ENCODE results near the gene KCNQ1. TPM values are rescaled to one million over a fixed set of nuclear protein-coding genes. Genes with fewer than 3 reads are reported as not detected.

Gene KCNQ1
- total and polyA plus RNA-seq, 4 donors, result 15.4 to 41.7 (median 26.2) TPM

- ATAC-seq (ENCODE audit: insufficient read depth, low FRiP score), result no peak
- Histone ChIP-seq H3K9ac (ENCODE audit: insufficient read depth in 1 of 2, low read length in 2 of 2) (no peak overlapping the region), H3K27me3 (ENCODE audit: control insufficient read depth in 3 of 3, insufficient read depth in 3 of 3, low read length in 2 of 3) (no peaks in the 10 kb centered on the region), H3K4me3 (no peak overlapping the region), H3K4me1 (ENCODE audit: control insufficient read depth in 5 of 5, insufficient read depth in 5 of 5, low read length in 5 of 5) (peaks cover 0 to 9% (median 3%) of the 10 kb centered on the region in 5 donors), H3K36me3 (ENCODE audit: control insufficient read depth in 4 of 4, insufficient read depth in 4 of 4, low read length in 4 of 4) (peaks cover 0 to 16% (median 0%) of the 10 kb centered on the region in 4 donors), H3K27ac (ENCODE audit: low read depth in 1 of 2, low read length in 1 of 2) (no peak overlapping the region), H3K9me3 (ENCODE audit: control insufficient read depth in 4 of 4, insufficient read depth in 3 of 4, low read length in 3 of 4) (no peaks in the 10 kb centered on the region)
- no peak for DNase-seq
- TF ChIP-seq CTCF (IDR thresholded peaks at IDR 0.05; ENCODE audit: control extremely low read depth, extremely low read depth), result no peak
- WGBS, 2 donors, result 87 to 95% methylated on average over 5 of the region's 5 CpGs
Measured at GRCh38 chr11:2586793-2587131, 142.0 kb downstream of the KCNQ1 start.

- WGBS, 2 donors, result 93 to 98% methylated on average over 20 of the region's 20 CpGs
- H3K27me3 ChIP-seq (ENCODE audit: control insufficient read depth in 3 of 3, insufficient read depth in 3 of 3, low read length in 2 of 3), result no peaks in the 10 kb centered on the region
- TF ChIP-seq CTCF (IDR thresholded peaks at IDR 0.05; ENCODE audit: control extremely low read depth, extremely low read depth), result no peak
- peaks cover 0 to 16% (median 0%) of the 10 kb centered on the region in 4 donors for H3K36me3 ChIP-seq (ENCODE audit: control insufficient read depth in 4 of 4, insufficient read depth in 4 of 4, low read length in 4 of 4)
- H3K4me3 ChIP-seq, result no peak overlapping the region
- no peak overlapping the region for H3K9ac ChIP-seq (ENCODE audit: insufficient read depth in 1 of 2, low read length in 2 of 2)
- no peak for ATAC-seq (ENCODE audit: insufficient read depth, low FRiP score)
- H3K9me3 ChIP-seq (ENCODE audit: control insufficient read depth in 4 of 4, insufficient read depth in 3 of 4, low read length in 3 of 4), result no peaks in the 10 kb centered on the region
- H3K27ac ChIP-seq (ENCODE audit: low read depth in 1 of 2, low read length in 1 of 2), result no peak overlapping the region
- peaks cover 0 to 7% (median 3%) of the 10 kb centered on the region in 5 donors for H3K4me1 ChIP-seq (ENCODE audit: control insufficient read depth in 5 of 5, insufficient read depth in 5 of 5, low read length in 5 of 5)
- DNase-seq, result no peak
Measured at GRCh38 chr11:2587132-2587930, 142.5 kb downstream of the KCNQ1 start.

- ATAC-seq (ENCODE audit: insufficient read depth, low FRiP score), result no peak
- H3K36me3 ChIP-seq (ENCODE audit: control insufficient read depth in 4 of 4, insufficient read depth in 4 of 4, low read length in 4 of 4), result peaks cover 0 to 16% (median 0%) of the 10 kb centered on the region in 4 donors
- no peak overlapping the region for H3K27ac ChIP-seq (ENCODE audit: low read depth in 1 of 2, low read length in 1 of 2)
- H3K9ac ChIP-seq (ENCODE audit: insufficient read depth in 1 of 2, low read length in 2 of 2), result no peak overlapping the region
- DNase-seq, result no peak
- H3K9me3 ChIP-seq (ENCODE audit: control insufficient read depth in 4 of 4, insufficient read depth in 3 of 4, low read length in 3 of 4), result peaks cover 0 to 2% (median 0%) of the 10 kb centered on the region in 4 donors
- H3K4me3 ChIP-seq, result no peak overlapping the region
- no peaks in the 10 kb centered on the region for H3K4me1 ChIP-seq (ENCODE audit: control insufficient read depth in 5 of 5, insufficient read depth in 5 of 5, low read length in 5 of 5)
- WGBS, 2 donors, result 88 to 91% methylated on average over 23 to 25 of the region's 25 CpGs
- H3K27me3 ChIP-seq (ENCODE audit: control insufficient read depth in 3 of 3, insufficient read depth in 3 of 3, low read length in 2 of 3), result no peaks in the 10 kb centered on the region
- TF ChIP-seq CTCF (IDR thresholded peaks at IDR 0.05; ENCODE audit: control extremely low read depth, extremely low read depth), result no peak
Measured at GRCh38 chr11:2587976-2588748, 143.4 kb downstream of the KCNQ1 start.
